ENCODE measurements around the gene ADORA1.
A peak's percentile ranks its signal among the peaks of the same experiment; 100 is the strongest.

Gene ADORA1

GRCh38 chr1:203146537-203146936 lies 19.0 kb downstream of the ADORA1 start:
- TF ChIP-seq POLR2A (IDR thresholded peaks at IDR 0.05; ENCODE audit: low read depth, low read length): no peak
- DNase-seq (ENCODE audit: insufficient read length, low spot score) (no peak), FAIRE-seq (no peak)

GRCh38 chr1:203147376-203147775 lies 19.9 kb downstream of the ADORA1 start:
- no peak for TF ChIP-seq POLR2A (IDR thresholded peaks at IDR 0.05; ENCODE audit: low read depth, low read length)
- no peak for FAIRE-seq
- DNase-seq (ENCODE audit: insufficient read length, low spot score): no peak

GRCh38 chr1:203148127-203148526 lies 20.6 kb downstream of the ADORA1 start:
- TF ChIP-seq POLR2A (IDR thresholded peaks at IDR 0.05; ENCODE audit: low read depth, low read length): no peak
- DNase-seq (ENCODE audit: insufficient read length, low spot score) (no peak), FAIRE-seq (no peak)

- FAIRE-seq (no peak), DNase-seq (ENCODE audit: insufficient read length, low spot score) (no peak)
- TF ChIP-seq POLR2A (IDR thresholded peaks at IDR 0.05; ENCODE audit: low read depth, low read length): no peak
These were observed 21.1 kb downstream of the ADORA1 start for GRCh38 chr1:203148579-203148978.

GRCh38 chr1:203149188-203149840 lies 21.8 kb downstream of the ADORA1 start:
- DNase-seq (ENCODE audit: insufficient read length, low spot score): no peak
- no peak for TF ChIP-seq POLR2A (IDR thresholded peaks at IDR 0.05; ENCODE audit: low read depth, low read length)
- no peak for FAIRE-seq

- no peak for TF ChIP-seq POLR2A (IDR thresholded peaks at IDR 0.05; ENCODE audit: low read depth, low read length)
- DNase-seq (ENCODE audit: insufficient read length, low spot score) (no peak), FAIRE-seq (no peak)
These were observed 23.2 kb downstream of the ADORA1 start for GRCh38 chr1:203150511-203151297.

GRCh38 chr1:203151362-203152157 lies 24.0 kb downstream of the ADORA1 start:
- no peak for DNase-seq (ENCODE audit: insufficient read length, low spot score)
- TF ChIP-seq POLR2A (IDR thresholded peaks at IDR 0.05; ENCODE audit: low read depth, low read length): no peak
- FAIRE-seq: no peak

GRCh38 chr1:203152158-203153034 lies 24.9 kb downstream of the ADORA1 start:
- FAIRE-seq (no peak), DNase-seq (ENCODE audit: insufficient read length, low spot score) (peak; percentile 93)
- no peak; the same call in 1 of the 2 replicates for TF ChIP-seq POLR2A (IDR thresholded peaks at IDR 0.05; ENCODE audit: low read depth, low read length)

GRCh38 chr1:203153051-203153988 lies 25.8 kb downstream of the ADORA1 start:
- no peak for DNase-seq (ENCODE audit: insufficient read length, low spot score)
- no peak for FAIRE-seq
- no peak for TF ChIP-seq POLR2A (IDR thresholded peaks at IDR 0.05; ENCODE audit: low read depth, low read length)

GRCh38 chr1:203153989-203154821 lies 26.7 kb downstream of the ADORA1 start:
- TF ChIP-seq POLR2A (IDR thresholded peaks at IDR 0.05; ENCODE audit: low read depth, low read length): no peak
- FAIRE-seq: no peak
- DNase-seq (ENCODE audit: insufficient read length, low spot score): peak; percentile 71

- TF ChIP-seq POLR2A (IDR thresholded peaks at IDR 0.05; ENCODE audit: low read depth, low read length): no peak
- FAIRE-seq (no peak), DNase-seq (ENCODE audit: insufficient read length, low spot score) (no peak)
These were observed 28.8 kb downstream of the ADORA1 start for GRCh38 chr1:203156280-203156679.

GRCh38 chr1:203158423-203158822 lies 30.9 kb downstream of the ADORA1 start:
- FAIRE-seq (no peak), DNase-seq (ENCODE audit: insufficient read length, low spot score) (no peak)
- TF ChIP-seq POLR2A (IDR thresholded peaks at IDR 0.05; ENCODE audit: low read depth, low read length): no peak
